Lower leg skin (tissue), 4 donors: ENCODE results near the gene CD247. TPM values are rescaled to one million over a fixed set of nuclear protein-coding genes. Genes with fewer than 3 reads are reported as not detected.

Experiments
- DNase-seq, 2 donors: peaks; one replicate each; pipeline ENCODE4 v3.0.0-alpha.2; 2019; ENCODE audit warnings: low spot score in 2 of 2
- H3K4me3 ChIP-seq: fragments of 200-600 bp; sonication (generic); 2 replicates; pipeline ENCODE4 v1.5.1; 2017; ENCODE audit warnings: mild to moderate bottlenecking, low read depth; ENCODE audit not compliant: poor library complexity, severe bottlenecking
- CTCF ChIP-seq, 3 donors: fragments of 450-650 bp; IDR thresholded peaks; one replicate each; pipeline ENCODE4 v1.5.1; 2016; ENCODE audit warnings: antibody characterized with exemption in 3 of 3, mild to moderate bottlenecking in 3 of 3, moderate library complexity in 2 of 3
- POLR2A ChIP-seq, 2 donors: fragments of 450-650 bp; IDR thresholded peaks; one replicate each; pipeline ENCODE4 v1.6.1; 2016 to 2017; ENCODE audit warnings: antibody characterized with exemption in 2 of 2, mild to moderate bottlenecking in 1 of 2, moderate library complexity in 1 of 2
- WGBS, 2 donors: methylation state at CpG; one replicate each; pipeline ENCODE4 v1.1.5; 2018; 5-methylcytosine and 5-hydroxymethylcytosine counted together
- intact Hi-C: fragments of 100-400 bp; cut with DNase I; formaldehyde crosslinking; loops from one replicate; pipeline ENCODE4 v1.15.0; 2023; ENCODE audit warnings: low total_unique reads
- total RNA-seq, 4 donors: library from RNA; depleted of rRNA; stranded (reverse); fragments of >200 nt; gene quantifications; one replicate each; pipeline ENCODE4 v1.1.0, GENCODE V29; 2016

CD247 gene
- total RNA-seq, 4 donors from 2014 or later = 0.27 to 0.61 (median 0.58) TPM; not detected in 1

- TF ChIP-seq CTCF (IDR thresholded peaks at IDR 0.05) = no peak
- TF ChIP-seq POLR2A (IDR thresholded peaks at IDR 0.05) = peak in 1 of 2 donors; percentile 82
- peak within 1 kb of the TSS; percentile 68 for H3K4me3 ChIP-seq
- intact Hi-C loops = no loop called here
- peak; percentile 91 to 99 for DNase-seq
- WGBS, 2 donors = 2 to 3% methylated on average over 24 to 25 of the region's 90 CpGs
These were observed 35.1 kb upstream of the CD247 start, which contains the start of gene CREG1 for GRCh38 chr1:167553136-167554027. Gene CREG1, minus strand, starts transcription at chr1:167553762.

DNA sequence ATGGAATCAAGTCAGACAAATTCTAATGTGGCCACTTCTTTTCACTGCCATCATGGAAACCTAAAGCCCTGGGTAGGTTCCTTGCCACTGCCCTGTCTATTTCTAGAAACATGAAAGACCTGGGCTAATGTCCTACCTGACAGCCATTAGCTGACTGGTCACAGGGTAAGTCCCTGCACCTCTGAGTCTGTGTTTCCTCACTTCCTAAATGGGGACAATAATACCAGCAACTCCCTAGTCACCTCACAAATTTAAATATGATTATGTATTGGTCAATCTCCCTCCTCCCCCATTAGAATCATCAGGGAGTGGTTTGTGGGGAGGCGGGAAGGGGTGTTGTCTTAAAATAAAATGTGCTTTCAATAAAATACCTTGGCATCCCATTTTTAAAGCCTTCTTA, 33.0 kb upstream of the CD247 start:
- intact Hi-C loops = no loop called here
- H3K4me3 ChIP-seq = no peak overlapping the region
- no peak for DNase-seq
- TF ChIP-seq CTCF (IDR thresholded peaks at IDR 0.05) (no peak), POLR2A (IDR thresholded peaks at IDR 0.05) (no peak)
- 81 to 83% methylated on average over 1 of the region's 1 CpG for WGBS, 2 donors

GRCh38 chr1:167548059-167548932, 30.0 kb upstream of the CD247 start:
- intact Hi-C loops = no loop called here
- DNase-seq = no peak
- 58 to 62% methylated on average over 5 of the region's 5 CpGs for WGBS, 2 donors
- no peak overlapping the region for H3K4me3 ChIP-seq
- TF ChIP-seq POLR2A (IDR thresholded peaks at IDR 0.05) (no peak), CTCF (IDR thresholded peaks at IDR 0.05) (no peak)

GRCh38 chr1:167546935-167547334, 28.6 kb upstream of the CD247 start:
- WGBS, 2 donors = 91 to 92% methylated on average over 1 of the region's 1 CpG
- no peak overlapping the region for H3K4me3 ChIP-seq
- TF ChIP-seq POLR2A (IDR thresholded peaks at IDR 0.05) = no peak
- no peak for TF ChIP-seq CTCF (IDR thresholded peaks at IDR 0.05)
- intact Hi-C loops = no loop called here
- DNase-seq = no peak

- DNase-seq = no peak
- H3K4me3 ChIP-seq = no peak overlapping the region
- 78 to 83% methylated on average over 4 of the region's 4 CpGs for WGBS, 2 donors
- intact Hi-C loops = no loop called here
- TF ChIP-seq CTCF (IDR thresholded peaks at IDR 0.05) (no peak), POLR2A (IDR thresholded peaks at IDR 0.05) (no peak)
These were observed 27.0 kb upstream of the CD247 start for GRCh38 chr1:167545349-167545748.
